GM13976 (cell line): ENCODE measurements around the gene OR51I1.

Experiments
- DNase-seq: peaks from one replicate; pipeline ENCODE4 v3.0.0; 2012; ENCODE audit warnings: low spot score
- in situ Hi-C: fragments of 300-500 bp; cut with MboI; formaldehyde crosslinking; loops from one replicate; pipeline ENCODE4 v1.12.0; 2022; ENCODE audit warnings: low sequenced_read_pairs, mixed read lengths, inconsistent platforms; ENCODE audit not compliant: unreplicated experiment
- TF ChIP-seq, protein P1 (sequence below): IDR thresholded peaks from 2 replicates; pipeline ENCODE4 v1.5.1; 2012; ENCODE audit warnings: borderline replicate concordance, mild to moderate bottlenecking; ENCODE audit not compliant: insufficient read depth; ENCODE audit errors: extremely low read depth, missing control alignments, control extremely low read depth

The OR51I1 gene, protein sequence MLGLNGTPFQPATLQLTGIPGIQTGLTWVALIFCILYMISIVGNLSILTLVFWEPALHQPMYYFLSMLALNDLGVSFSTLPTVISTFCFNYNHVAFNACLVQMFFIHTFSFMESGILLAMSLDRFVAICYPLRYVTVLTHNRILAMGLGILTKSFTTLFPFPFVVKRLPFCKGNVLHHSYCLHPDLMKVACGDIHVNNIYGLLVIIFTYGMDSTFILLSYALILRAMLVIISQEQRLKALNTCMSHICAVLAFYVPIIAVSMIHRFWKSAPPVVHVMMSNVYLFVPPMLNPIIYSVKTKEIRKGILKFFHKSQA

DNA sequence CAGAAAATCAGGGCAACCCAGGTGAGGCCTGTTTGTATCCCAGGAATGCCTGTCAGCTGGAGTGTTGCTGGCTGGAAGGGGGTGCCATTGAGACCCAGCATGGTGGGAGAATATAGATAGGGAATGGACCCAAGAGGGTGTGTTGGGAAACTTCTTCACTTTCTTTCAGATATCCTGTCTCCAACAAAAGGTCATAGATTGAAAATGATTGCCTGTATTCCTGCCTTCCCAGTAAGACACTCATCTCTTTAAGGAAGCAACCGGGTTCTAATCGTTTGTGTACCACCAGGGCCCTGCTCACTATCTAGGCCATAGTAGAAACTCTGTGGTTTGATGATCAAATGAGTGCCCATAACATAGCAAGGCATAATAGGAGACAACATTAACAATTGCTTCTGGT is at the start of gene OR51I1:
Gene OR51I1, minus strand, starts transcription at position 101 of the 400 bp plus-strand sequence. Its CDS starts 0 bp downstream, at position 101.
- in situ Hi-C loops, result no loop called here
- no peak for DNase-seq
- TF ChIP-seq, protein P1, sequence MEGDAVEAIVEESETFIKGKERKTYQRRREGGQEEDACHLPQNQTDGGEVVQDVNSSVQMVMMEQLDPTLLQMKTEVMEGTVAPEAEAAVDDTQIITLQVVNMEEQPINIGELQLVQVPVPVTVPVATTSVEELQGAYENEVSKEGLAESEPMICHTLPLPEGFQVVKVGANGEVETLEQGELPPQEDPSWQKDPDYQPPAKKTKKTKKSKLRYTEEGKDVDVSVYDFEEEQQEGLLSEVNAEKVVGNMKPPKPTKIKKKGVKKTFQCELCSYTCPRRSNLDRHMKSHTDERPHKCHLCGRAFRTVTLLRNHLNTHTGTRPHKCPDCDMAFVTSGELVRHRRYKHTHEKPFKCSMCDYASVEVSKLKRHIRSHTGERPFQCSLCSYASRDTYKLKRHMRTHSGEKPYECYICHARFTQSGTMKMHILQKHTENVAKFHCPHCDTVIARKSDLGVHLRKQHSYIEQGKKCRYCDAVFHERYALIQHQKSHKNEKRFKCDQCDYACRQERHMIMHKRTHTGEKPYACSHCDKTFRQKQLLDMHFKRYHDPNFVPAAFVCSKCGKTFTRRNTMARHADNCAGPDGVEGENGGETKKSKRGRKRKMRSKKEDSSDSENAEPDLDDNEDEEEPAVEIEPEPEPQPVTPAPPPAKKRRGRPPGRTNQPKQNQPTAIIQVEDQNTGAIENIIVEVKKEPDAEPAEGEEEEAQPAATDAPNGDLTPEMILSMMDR, result no peak

DNA sequence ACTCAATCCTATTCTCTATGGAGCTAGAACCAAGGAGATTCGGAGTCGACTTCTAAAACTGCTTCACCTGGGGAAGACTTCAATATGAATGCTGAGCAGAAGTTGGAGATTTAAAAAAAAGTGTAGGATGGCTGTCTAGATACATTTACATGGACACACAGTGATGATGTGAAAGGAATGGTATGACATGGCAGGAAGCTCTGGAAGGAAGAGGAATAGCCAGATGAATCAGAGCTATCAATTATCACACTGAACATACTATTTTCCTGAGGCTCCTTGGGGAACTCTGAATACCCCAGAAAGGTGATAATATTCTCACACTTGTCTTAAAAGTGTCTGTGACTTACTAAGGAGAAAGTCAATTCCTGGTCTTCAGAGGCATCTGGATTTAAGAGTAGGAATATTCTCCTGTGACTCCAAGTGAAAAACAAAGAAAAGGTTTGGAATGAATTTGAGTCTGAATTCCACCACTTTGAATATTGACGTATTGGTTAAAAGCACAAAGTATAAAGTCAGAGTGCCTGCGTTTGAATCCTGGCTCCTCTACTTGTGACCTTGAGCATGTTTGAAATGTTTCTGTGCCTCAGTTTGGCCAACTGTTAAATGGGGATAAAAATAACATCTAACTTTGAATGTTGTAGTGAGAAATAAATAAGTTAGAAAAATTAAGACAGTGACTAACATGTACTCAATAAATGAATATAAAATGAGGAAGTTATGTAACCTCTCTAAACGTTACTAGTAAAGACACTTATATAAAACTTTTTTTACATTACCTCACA is 48.5 kb upstream of the OR51I1 start:
- DNase-seq, result no peak
- in situ Hi-C loops, result no loop called here

DNA sequence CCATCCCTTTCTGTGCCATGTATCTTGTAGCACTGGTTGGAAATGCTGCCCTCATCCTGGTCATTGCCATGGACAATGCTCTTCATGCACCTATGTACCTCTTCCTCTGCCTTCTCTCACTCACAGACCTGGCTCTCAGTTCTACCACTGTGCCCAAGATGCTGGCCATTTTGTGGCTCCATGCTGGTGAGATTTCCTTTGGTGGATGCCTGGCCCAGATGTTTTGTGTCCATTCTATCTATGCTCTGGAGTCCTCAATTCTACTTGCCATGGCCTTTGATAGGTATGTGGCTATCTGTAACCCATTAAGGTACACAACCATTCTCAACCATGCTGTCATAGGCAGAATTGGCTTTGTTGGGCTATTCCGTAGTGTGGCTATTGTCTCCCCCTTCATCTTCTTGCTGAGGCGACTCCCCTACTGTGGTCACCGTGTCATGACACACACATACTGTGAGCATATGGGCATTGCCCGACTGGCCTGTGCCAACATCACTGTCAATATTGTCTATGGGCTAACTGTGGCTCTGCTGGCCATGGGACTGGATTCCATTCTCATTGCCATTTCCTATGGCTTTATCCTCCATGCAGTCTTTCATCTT is 47.6 kb upstream of the OR51I1 start:
- in situ Hi-C loops, result no loop called here
- TF ChIP-seq, protein P1, result no peak
- DNase-seq, result no peak

More for the DNA sequence above, 48.5 kb upstream of the OR51I1 start:
- TF ChIP-seq, protein P1, result no peak

DNA sequence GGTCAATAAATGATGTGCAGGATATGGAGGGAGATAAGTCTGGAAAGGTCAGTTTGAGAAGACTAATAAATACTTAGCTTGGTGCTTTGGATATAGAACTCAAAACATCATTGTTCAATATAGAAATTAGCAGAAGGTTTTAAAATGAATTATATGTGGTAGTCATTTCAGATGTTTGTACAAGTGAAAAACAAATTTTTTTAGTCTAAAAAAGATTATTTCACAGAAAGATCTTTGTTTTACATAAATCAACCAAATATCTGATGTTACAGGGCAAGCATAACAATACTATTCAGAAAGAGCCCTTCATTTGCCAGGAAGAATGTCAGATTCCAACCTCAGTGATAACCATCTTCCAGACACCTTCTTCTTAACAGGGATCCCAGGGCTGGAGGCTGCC is 47.1 kb upstream of the OR51I1 start, which contains the start of gene OR52D1:
Gene OR52D1, plus strand, starts transcription at position 301 of the 400 bp plus-strand sequence. Its CDS starts 22 bp downstream, at position 323.
- in situ Hi-C loops, result no loop called here

DNA sequence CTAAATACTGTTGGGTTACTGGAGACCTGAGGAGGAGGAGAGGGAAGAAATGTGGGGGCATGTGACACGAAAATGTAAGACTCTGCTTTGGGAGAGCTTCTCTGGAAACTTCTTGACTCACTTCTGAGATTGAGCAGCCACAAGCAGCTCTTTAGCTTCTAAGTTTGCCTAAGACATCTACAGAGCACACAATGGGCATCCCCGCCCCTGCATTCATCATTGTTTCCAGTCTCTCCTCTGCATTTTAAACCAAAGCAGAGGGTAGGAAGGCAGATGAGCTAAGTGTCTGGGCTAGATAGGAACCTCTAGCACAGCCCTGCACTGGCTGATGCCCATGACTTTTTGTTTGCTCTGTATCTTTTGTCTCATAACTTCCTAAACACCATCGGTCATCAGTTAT is 45.1 kb upstream of the OR51I1 start:
- TF ChIP-seq, protein P1, result no peak
- in situ Hi-C loops, result no loop called here
- no peak for DNase-seq

More for the DNA sequence above, 47.1 kb upstream of the OR51I1 start, which contains the start of gene OR52D1:
- TF ChIP-seq, protein P1, result no peak
- no peak for DNase-seq

DNA sequence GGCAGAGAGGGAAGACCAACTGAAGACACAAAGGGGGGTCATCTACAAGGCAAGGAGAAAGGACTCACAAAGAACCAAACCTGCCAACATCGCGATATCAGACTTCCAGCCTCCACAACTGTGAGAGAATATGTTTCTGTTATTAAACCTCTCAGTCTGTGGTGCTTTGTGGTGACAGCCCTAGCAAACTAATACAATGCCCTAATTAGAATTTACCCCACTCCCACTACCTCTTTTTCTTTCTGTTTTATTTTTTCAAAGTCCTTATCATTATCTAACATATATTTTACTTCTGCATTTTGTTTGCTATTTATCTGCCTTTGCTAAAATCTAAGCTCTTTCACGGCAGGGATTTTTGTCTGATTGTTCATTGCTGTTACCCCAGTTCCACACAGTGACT is 44.7 kb upstream of the OR51I1 start:
- DNase-seq, result no peak
- TF ChIP-seq, protein P1, result no peak
- in situ Hi-C loops, result no loop called here
